GM23338 (cell line): ENCODE measurements around the gene ZBTB20. TPM values are rescaled to one million over a fixed set of nuclear protein-coding genes. Genes with fewer than 3 reads are reported as not detected.

Source experiments
- EZH2 ChIP-seq: fragments of 200-600 bp; sonication (generic); IDR thresholded peaks from one replicate; pipeline ENCODE4 v1.8.0; 2017; ENCODE audit warnings: antibody characterized with exemption, mild to moderate bottlenecking, low read depth; ENCODE audit not compliant: unreplicated experiment
- JUNB ChIP-seq: IDR thresholded peaks from one replicate; pipeline ENCODE4 v1.6.1; 2016; ENCODE audit warnings: antibody characterized with exemption; ENCODE audit not compliant: unreplicated experiment
- POLR2AphosphoS5 ChIP-seq: IDR thresholded peaks from 2 replicates; pipeline ENCODE4 v1.6.1; 2016; ENCODE audit warnings: antibody characterized with exemption, low read depth
- REST ChIP-seq: IDR thresholded peaks from one replicate; pipeline ENCODE4 v1.6.1; 2018; ENCODE audit warnings: antibody characterized with exemption; ENCODE audit not compliant: unreplicated experiment
- STAT1 ChIP-seq: IDR thresholded peaks from one replicate; pipeline ENCODE4 v1.6.1; 2016; ENCODE audit warnings: antibody characterized with exemption; ENCODE audit not compliant: unreplicated experiment
- ZNF114 ChIP-seq: fragments of 250-450 bp; sonication (Bioruptor Pico); IDR thresholded peaks from 2 replicates; pipeline ENCODE4 v1.5.0; 2020; ENCODE audit warnings: mild to moderate bottlenecking, moderate library complexity
- polyA plus RNA-seq: library from polyadenylated mRNA; unstranded; fragments of >200 nt; fragmentation: Nextera tagmentation; extraction: Ambion mirVana; gene quantifications from 2 replicates; pipeline ENCODE4 v1.2.1, GENCODE V29; 2016
- total RNA-seq: library from RNA; depleted of rRNA; stranded (reverse); fragments of >200 nt; shearing (Covaris generic); gene quantifications from 2 replicates; pipeline ENCODE4 v1.2.3, GENCODE V29; 2014
- TF ChIP-seq, protein P1 (sequence below): fragments of 250-450 bp; sonication (Bioruptor Pico); IDR thresholded peaks from 2 replicates; pipeline ENCODE4 v1.5.0; 2020; ENCODE audit warnings: mild to moderate bottlenecking, moderate library complexity
- TF ChIP-seq, protein P2 (sequence below), 2 experiments: fragments of 200-600 bp in 1 of 2; sonication (generic) in 1 of 2; conservative IDR thresholded peaks; 2 replicates each; pipeline versions ENCODE4 v1.5.1 to v1.6.1; 2016 to 2017; ENCODE audit warnings: antibody characterized with exemption in 2 of 2, low read depth in 2 of 2, mild to moderate bottlenecking in 2 of 2, moderate library complexity in 1 of 2

Gene ZBTB20
- total and polyA plus RNA-seq, 2 experiments from 2014 or later = 2.0 to 3.3 TPM

DNA sequence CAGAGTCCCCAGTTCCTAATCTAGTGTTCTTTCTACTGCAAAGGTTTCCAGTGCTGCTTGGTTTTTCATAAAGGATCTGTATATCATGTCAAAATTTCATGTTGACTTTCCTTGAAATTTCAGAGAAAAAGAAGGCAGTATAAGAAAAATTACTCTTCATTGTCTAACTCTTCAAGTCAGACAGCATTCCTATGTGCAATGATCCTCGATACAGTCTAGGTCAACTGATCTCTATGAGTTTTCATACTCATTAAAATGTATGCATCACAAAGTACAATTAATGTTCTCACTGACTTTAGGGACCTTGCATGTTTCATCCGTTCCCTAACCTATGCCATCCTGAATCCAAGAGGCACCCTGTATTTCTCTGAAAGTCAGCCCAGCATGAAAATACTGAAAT is 317.3 kb downstream of the ZBTB20 start (continued):
- TF ChIP-seq, protein P1, sequence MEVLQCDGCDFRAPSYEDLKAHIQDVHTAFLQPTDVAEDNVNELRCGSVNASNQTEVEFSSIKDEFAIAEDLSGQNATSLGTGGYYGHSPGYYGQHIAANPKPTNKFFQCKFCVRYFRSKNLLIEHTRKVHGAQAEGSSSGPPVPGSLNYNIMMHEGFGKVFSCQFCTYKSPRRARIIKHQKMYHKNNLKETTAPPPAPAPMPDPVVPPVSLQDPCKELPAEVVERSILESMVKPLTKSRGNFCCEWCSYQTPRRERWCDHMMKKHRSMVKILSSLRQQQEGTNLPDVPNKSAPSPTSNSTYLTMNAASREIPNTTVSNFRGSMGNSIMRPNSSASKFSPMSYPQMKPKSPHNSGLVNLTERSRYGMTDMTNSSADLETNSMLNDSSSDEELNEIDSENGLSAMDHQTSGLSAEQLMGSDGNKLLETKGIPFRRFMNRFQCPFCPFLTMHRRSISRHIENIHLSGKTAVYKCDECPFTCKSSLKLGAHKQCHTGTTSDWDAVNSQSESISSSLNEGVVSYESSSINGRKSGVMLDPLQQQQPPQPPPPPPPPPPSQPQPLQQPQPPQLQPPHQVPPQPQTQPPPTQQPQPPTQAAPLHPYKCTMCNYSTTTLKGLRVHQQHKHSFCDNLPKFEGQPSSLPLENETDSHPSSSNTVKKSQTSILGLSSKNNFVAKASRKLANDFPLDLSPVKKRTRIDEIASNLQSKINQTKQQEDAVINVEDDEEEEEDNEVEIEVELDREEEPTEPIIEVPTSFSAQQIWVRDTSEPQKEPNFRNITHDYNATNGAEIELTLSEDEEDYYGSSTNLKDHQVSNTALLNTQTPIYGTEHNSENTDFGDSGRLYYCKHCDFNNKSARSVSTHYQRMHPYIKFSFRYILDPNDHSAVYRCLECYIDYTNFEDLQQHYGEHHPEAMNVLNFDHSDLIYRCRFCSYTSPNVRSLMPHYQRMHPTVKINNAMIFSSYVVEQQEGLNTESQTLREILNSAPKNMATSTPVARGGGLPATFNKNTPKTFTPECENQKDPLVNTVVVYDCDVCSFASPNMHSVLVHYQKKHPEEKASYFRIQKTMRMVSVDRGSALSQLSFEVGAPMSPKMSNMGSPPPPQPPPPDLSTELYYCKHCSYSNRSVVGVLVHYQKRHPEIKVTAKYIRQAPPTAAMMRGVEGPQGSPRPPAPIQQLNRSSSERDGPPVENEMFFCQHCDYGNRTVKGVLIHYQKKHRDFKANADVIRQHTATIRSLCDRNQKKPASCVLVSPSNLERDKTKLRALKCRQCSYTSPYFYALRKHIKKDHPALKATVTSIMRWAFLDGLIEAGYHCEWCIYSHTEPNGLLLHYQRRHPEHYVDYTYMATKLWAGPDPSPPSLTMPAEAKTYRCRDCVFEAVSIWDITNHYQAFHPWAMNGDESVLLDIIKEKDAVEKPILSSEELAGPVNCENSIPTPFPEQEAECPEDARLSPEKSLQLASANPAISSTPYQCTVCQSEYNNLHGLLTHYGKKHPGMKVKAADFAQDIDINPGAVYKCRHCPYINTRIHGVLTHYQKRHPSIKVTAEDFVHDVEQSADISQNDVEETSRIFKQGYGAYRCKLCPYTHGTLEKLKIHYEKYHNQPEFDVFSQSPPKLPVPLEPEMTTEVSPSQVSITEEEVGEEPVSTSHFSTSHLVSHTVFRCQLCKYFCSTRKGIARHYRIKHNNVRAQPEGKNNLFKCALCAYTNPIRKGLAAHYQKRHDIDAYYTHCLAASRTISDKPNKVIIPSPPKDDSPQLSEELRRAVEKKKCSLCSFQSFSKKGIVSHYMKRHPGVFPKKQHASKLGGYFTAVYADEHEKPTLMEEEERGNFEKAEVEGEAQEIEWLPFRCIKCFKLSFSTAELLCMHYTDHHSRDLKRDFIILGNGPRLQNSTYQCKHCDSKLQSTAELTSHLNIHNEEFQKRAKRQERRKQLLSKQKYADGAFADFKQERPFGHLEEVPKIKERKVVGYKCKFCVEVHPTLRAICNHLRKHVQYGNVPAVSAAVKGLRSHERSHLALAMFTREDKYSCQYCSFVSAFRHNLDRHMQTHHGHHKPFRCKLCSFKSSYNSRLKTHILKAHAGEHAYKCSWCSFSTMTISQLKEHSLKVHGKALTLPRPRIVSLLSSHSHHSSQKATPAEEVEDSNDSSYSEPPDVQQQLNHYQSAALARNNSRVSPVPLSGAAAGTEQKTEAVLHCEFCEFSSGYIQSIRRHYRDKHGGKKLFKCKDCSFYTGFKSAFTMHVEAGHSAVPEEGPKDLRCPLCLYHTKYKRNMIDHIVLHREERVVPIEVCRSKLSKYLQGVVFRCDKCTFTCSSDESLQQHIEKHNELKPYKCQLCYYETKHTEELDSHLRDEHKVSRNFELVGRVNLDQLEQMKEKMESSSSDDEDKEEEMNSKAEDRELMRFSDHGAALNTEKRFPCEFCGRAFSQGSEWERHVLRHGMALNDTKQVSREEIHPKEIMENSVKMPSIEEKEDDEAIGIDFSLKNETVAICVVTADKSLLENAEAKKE (CRISPR knock-in tag) = no peak
- TF ChIP-seq ZNF114 (CRISPR knock-in tag) (no peak), JUNB (no peak), POLR2AphosphoS5 (no peak), REST (no peak), STAT1 (no peak), EZH2 (no peak)
- TF ChIP-seq, protein P2, sequence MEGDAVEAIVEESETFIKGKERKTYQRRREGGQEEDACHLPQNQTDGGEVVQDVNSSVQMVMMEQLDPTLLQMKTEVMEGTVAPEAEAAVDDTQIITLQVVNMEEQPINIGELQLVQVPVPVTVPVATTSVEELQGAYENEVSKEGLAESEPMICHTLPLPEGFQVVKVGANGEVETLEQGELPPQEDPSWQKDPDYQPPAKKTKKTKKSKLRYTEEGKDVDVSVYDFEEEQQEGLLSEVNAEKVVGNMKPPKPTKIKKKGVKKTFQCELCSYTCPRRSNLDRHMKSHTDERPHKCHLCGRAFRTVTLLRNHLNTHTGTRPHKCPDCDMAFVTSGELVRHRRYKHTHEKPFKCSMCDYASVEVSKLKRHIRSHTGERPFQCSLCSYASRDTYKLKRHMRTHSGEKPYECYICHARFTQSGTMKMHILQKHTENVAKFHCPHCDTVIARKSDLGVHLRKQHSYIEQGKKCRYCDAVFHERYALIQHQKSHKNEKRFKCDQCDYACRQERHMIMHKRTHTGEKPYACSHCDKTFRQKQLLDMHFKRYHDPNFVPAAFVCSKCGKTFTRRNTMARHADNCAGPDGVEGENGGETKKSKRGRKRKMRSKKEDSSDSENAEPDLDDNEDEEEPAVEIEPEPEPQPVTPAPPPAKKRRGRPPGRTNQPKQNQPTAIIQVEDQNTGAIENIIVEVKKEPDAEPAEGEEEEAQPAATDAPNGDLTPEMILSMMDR (conservative IDR thresholded peaks at IDR 0.05; ENCODE audit: low read depth in 2 of 2) = no peak
